Islet precursor cell (in vitro differentiated cells): Measurements from ENCODE around the gene MBTPS1.
A peak's percentile ranks its signal among the peaks of the same experiment; 100 is the strongest.

ENCODE experiments used
- DNase-seq: peaks from one replicate; pipeline ENCODE4 v3.0.0-alpha.2; 2018

Gene MBTPS1

DNA sequence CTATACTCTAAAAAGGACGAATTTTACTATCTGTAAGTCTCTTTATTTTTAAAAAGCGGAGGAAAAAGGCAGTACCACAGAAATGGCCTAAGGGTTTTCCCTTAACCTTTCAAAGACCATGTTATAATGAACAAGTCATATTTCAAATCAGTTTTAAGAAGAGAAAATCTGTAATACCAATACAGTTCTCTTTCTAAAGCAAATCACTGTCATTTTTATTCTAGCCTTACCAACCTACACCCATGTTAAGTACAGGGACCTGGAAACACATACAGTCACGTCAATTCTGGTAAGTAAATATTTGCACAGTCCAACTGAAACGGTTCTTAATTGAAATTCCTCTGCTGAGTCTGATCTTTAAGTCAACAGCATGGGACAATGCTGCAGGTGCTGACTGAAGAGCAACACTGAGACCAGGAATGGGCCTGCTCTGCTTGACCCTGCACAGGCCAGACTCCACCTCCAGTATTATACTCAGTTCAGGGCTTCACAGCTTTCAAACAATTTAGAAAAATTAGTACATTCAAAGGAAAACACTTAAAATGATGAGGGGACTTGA, 20.2 kb downstream of the MBTPS1 start:
- DNase-seq = no peak

- DNase-seq = no peak
Observed at GRCh38 chr16:84095466-84095865, 21.3 kb downstream of the MBTPS1 start.

DNA sequence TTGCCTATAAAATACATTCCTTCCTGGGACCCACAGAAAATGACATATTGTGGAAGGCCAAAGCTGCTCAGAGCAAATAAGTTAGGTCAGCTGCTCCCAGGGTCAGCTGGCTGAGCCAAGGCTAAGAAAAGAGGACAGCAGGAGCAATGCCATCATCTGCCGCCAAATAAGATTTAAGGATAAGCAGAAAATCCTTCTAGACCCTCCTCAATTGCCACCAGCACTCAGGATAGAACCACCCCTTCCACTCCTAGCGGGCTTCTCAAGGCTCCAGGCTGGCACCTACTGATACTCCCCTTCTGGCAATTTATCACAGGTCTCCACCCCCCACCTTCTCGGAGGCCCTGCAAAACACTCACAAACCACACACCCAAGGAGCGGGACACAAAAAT, 22.9 kb downstream of the MBTPS1 start:
- no peak for DNase-seq

GRCh38 chr16:84093120-84093878, 23.4 kb downstream of the MBTPS1 start:
- no peak for DNase-seq

DNA sequence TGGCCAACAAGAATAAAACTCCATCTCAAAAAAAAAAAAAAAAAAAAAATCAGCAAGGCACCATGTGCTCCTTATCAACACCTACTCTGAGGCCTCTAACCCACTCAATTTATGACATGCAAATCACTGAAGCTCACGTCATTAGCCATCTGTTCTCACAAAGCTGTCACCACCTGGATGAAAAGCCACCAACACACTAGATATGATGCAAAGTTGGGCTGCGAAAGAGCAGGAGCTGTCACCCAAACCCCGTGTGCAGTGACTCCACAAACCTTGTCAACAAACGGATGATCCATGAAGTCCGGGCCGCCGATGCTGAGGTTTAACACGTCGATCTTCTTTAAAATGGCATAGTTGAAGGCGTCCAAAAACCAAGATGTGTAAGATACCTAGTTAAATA, 25.3 kb downstream of the MBTPS1 start:
- DNase-seq = no peak

- no peak for DNase-seq
Observed at GRCh38 chr16:84090211-84090610, 26.5 kb downstream of the MBTPS1 start.

DNA sequence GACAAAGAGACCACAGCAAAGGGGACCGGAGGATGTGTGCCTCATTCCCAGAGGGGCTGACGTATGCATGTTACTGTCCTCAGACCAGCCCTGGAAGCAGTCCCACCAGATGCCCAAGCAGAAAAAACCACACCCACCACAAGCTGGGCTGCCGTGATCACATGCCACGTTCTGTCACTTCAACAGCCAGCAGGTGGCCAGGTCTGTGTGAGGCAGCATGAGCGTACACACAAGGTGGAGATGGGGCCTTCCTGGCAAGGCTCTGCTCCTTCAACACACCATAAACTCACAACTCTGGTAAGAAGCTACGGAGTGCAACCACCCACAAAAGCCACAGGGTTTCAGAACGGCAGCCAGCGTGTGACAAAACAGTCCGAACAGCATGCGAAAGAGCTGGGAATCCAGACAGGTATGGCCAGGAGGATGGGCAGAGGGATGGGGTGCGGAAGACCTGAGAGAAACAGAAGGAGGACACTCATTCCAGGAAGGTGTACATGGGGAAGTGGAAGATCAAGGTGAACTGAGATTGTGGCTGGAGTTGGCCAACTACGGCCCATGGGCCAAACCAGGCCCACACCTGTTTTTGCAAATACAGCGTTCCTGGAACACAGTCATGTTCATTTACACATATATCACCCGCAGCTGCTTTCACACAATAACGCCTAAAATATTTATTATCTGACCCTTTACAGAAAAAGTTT, 27.9 kb downstream of the MBTPS1 start:
- peak; percentile 62 for DNase-seq

- DNase-seq = no peak
Observed at GRCh38 chr16:84087466-84088151, 29.1 kb downstream of the MBTPS1 start.

DNA sequence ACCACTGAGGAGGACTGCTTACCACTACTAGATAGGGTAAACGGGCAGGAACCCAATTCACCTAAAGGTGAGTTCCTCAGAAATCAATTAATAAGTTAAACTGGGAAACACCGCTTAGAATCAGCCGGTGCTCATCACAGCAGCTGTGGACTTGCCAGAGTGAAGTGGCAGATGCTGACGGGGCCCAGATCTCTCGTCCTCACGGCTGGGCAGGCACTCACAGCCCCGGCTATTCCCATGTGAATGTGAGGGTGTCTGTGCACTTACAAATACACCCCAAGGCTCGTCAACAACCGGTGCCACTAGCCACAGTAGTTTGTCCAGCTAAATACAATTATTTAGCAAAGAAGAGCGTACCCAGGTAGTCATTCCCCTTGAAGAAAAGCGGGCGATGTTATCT, 29.7 kb downstream of the MBTPS1 start:
- DNase-seq = no peak

GRCh38 chr16:84086341-84086740, 30.4 kb downstream of the MBTPS1 start:
- DNase-seq = no peak

DNA sequence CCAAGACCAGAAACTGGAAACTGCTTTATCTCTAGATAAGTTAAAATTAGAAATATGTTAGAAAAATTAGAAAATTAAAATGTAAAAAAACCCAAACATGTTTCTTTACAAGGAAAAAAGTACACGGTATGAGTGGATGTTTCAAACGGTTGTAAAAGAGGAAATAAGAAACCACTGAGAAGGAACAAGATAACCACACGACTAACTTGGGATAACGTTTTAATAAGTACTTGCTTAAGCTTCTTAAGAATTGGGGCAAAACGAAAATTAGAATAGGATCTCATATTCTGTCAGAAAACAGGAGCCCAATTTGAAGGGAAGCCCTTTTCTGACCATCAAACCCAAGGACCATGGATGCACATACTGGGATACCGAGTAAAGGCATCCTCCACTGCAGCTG, 31.0 kb downstream of the MBTPS1 start:
- DNase-seq = no peak

DNA sequence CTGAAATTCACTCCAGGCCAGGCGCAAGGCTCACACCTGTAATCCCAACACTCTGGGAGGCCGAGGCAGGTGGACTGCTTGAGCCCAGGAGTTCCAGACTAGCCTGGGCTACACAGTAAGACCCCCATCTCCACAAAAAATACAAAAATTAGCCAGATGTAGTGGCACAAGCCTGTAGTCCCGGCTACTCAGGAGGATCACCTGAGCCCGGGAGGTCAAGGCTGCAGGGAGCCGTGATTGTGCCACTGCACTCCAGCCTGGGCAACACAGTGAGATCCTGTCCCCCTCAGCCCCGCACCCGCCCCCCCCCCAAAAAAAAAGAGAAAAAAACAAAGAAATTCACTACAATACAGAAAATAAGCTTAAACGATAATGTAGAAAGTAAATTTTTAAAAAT, 31.5 kb downstream of the MBTPS1 start:
- DNase-seq = no peak

GRCh38 chr16:84084570-84085270, 32.0 kb downstream of the MBTPS1 start:
- DNase-seq = peak; percentile 84

DNA sequence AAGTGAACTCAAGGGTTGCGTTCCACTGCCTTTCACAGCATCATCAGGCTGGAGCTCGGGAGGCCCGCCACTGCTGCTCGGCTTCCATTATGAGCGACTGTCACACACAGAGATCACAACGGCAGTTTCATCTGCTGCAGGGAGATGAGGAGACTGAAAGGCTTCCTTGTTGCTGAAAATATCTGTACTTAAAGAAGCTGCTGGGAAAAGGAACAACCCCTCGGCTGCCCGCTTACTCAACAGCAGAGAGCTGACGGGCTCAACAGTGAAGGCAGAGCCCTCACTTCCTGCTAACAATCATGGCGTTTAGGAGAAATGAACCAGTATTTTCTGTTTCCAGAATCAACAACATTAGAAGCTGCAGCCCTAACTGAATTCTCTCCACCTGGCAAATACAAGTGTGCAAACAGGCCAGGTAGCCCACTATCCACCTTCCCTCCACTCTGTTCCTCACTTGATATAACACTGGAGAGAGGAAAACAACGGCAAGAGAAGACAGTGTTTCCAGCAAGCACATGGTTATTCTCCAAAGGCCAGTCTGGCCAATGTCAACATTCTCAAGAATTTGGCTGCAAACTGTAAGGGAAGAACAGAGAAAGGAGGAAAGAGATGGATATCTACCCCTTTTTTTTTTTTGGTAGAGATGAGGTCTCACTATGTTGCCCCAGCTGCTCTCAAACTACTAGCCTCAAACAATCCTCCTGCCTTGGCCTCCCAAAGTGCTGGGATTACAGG, 33.7 kb downstream of the MBTPS1 start:
- DNase-seq = no peak

GRCh38 chr16:84082110-84082509, 34.6 kb downstream of the MBTPS1 start:
- DNase-seq = no peak

DNA sequence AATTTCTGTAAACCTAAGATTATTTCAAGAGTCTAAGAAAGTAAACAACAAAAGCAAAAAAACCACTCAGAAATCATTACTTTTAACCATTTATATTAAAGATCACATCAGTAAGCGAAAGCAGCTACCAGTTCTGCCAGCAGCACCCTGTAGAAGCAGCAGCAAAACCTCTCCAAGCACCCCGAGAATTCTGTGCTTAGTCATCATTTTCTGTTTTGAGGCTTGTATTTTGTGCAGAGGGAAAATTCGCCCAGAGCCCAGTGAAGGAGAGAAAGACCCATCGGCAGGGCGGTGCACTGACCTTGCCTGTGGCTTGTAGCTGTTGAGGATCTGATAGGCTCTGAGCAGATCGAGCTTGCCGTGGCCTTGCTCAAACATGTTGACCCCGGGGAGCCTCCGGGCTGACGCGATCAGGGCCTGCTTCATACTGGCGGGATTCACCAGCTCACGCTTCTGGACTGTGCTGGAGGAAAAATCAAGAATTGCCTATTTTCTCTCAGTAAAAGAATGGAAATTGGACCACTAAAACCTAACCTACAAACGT, 35.2 kb downstream of the MBTPS1 start:
- DNase-seq = no peak

GRCh38 chr16:84080813-84081212, 35.9 kb downstream of the MBTPS1 start:
- no peak for DNase-seq

- DNase-seq = no peak
Observed at GRCh38 chr16:84080378-84080777, 36.4 kb downstream of the MBTPS1 start.

DNA sequence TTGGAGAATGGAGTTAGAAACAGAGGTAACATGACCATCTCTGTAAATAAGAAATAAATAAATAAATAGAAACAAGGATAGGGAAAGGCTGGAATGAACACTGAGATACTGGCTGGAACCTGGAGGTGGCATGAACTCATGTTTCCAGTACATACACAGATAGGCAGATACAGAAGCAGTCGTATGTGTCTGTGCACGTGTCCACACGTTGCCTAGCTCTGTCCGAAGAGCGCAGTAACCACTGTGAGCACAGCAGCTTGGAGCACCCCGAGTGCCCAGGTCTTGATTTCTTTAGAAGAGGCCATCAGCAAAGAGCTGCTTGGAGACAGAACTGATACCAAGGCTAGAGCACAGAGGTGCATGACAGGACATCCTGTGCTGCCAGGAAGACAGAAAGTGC, 37.1 kb downstream of the MBTPS1 start:
- no peak for DNase-seq

DNA sequence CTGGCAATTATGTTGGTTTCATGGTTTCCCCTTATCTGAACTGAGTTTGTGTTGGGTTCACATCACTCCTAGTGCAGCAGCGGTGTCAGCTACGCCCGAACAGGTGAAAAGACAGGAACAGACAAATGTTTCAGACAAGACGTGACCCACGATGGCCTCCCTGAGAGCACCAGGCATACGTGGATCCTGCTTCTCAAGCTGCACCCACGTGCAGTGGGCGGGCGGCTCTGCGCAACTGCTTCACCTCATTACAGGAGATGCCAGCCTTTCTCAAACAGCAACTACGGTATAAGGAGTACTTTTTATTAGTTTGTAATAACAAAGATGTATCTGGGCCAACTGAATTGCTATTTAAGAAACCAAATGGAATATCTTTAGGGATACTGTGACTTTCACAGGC, 41.4 kb downstream of the MBTPS1 start:
- DNase-seq = no peak

DNA sequence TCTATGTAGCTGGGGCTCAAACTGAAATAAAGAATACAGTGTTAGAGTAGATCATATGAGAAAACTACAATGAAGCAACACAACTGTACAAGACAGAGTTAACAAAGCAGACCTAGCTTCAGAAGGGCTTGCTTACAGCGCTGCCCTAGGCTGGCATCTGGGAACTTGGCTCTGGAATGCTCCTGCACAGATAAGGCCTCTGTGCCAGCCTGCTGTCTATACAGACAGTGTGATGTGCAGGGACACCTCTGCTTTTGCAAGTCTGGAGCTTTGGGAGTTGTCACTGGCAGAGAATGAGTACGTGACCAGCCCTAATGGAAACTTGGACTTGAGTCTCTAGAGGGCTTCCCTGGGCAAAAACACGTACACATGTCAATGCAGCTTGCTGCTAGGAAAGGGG, 42.0 kb downstream of the MBTPS1 start:
- DNase-seq = no peak

GRCh38 chr16:84072014-84072413, 44.7 kb downstream of the MBTPS1 start:
- no peak for DNase-seq
